SU-DHL-6 (cell line): ENCODE results near the gene RGS6.

Source experiments
- EZH2phosphoT487 ChIP-seq: fragments of 200-600 bp; sonication (generic), shearing (Covaris generic); conservative IDR thresholded peaks from 2 replicates; pipeline ENCODE4 v1.6.1; 2018; ENCODE audit warnings: mild to moderate bottlenecking, antibody characterized with exemption, low read length, moderate library complexity, mixed read lengths
- TF ChIP-seq, protein P1 (sequence below): fragments of 200-600 bp; sonication (generic); IDR thresholded peaks from one replicate; pipeline ENCODE4 v1.5.1; 2017; ENCODE audit warnings: antibody characterized with exemption, mild to moderate bottlenecking, low read length, moderate library complexity; ENCODE audit not compliant: insufficient read depth, poor library complexity, severe bottlenecking

GRCh38 chr14:72341237-72341636 lies 409.0 kb downstream of the RGS6 start:
- TF ChIP-seq, protein P1, sequence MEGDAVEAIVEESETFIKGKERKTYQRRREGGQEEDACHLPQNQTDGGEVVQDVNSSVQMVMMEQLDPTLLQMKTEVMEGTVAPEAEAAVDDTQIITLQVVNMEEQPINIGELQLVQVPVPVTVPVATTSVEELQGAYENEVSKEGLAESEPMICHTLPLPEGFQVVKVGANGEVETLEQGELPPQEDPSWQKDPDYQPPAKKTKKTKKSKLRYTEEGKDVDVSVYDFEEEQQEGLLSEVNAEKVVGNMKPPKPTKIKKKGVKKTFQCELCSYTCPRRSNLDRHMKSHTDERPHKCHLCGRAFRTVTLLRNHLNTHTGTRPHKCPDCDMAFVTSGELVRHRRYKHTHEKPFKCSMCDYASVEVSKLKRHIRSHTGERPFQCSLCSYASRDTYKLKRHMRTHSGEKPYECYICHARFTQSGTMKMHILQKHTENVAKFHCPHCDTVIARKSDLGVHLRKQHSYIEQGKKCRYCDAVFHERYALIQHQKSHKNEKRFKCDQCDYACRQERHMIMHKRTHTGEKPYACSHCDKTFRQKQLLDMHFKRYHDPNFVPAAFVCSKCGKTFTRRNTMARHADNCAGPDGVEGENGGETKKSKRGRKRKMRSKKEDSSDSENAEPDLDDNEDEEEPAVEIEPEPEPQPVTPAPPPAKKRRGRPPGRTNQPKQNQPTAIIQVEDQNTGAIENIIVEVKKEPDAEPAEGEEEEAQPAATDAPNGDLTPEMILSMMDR: no peak
- TF ChIP-seq EZH2phosphoT487: no peak
